IMR-90 (cell line): ENCODE measurements around the gene TSPAN19. TPM values are rescaled to one million over a fixed set of nuclear protein-coding genes. Genes with fewer than 3 reads are reported as not detected.

ENCODE experiments used
- ATAC-seq: fragments of 200-7000 bp; cut with Tn5 transposase; 2 replicates; pipeline ENCODE4 v1.9.1; 2020; ENCODE audit warnings: low read depth, mild to moderate bottlenecking, moderate library complexity
- BruUV-seq: library from RNA; stranded (reverse); fragments of 400-500 nt; replicated peaks from 2 replicates; lab custom pipeline; 2021; lab: Mats Ljungman, UMichigan
- CTCF ChIA-PET: fragments of 300-600 bp; formaldehyde crosslinking; extraction: SDS; loops from one replicate; lab custom pipeline; 2021; ENCODE audit warnings: antibody characterized with exemption; lab: Yijun Ruan, JAX
- POLR2A ChIA-PET: fragments of 300-600 bp; sonication (Branson Sonifier 250); formaldehyde crosslinking; loops from one replicate; lab custom pipeline; 2022; ENCODE audit warnings: antibody characterized with exemption; ENCODE audit not compliant: unreplicated experiment; lab: Charles Lee
- DNase-seq: peaks from one replicate; pipeline ENCODE4 v3.0.0; 2013
- H2AFZ ChIP-seq: replicated peaks from 2 replicates; pipeline ENCODE3; 2013; ENCODE audit warnings: low read length, mild to moderate bottlenecking; ENCODE audit not compliant: poor library complexity
- H2AK5ac ChIP-seq: 2 replicates; pipeline ENCODE4 v1.6.1; 2013; ENCODE audit warnings: low read depth, low read length, inconsistent platforms
- H2AK9ac ChIP-seq: replicated peaks from 2 replicates; pipeline ENCODE3; 2013; ENCODE audit warnings: mild to moderate bottlenecking, low read depth, low read length, moderate library complexity; ENCODE audit not compliant: poor library complexity
- H2BK120ac ChIP-seq: 2 replicates; pipeline ENCODE4 v1.6.1; 2013; ENCODE audit warnings: low read depth, low read length, inconsistent platforms
- H2BK15ac ChIP-seq: 3 replicates; pipeline ENCODE4 v1.6.1; 2013; ENCODE audit warnings: low read depth, low read length, inconsistent platforms
- H2BK20ac ChIP-seq: 2 replicates; pipeline ENCODE4 v1.6.1; 2013; ENCODE audit warnings: low read depth, mild to moderate bottlenecking, inconsistent platforms, low read length, moderate library complexity
- H2BK5ac ChIP-seq: 2 replicates; pipeline ENCODE4 v1.6.1; 2013; ENCODE audit warnings: mild to moderate bottlenecking, low read depth, low read length, inconsistent platforms; ENCODE audit not compliant: poor library complexity, severe bottlenecking
- H3K14ac ChIP-seq: replicated peaks from 2 replicates; pipeline ENCODE4 v1.6.1; 2013; ENCODE audit warnings: low read depth, low read length, inconsistent platforms
- H3K18ac ChIP-seq: 2 replicates; pipeline ENCODE4 v1.6.1; 2013; ENCODE audit warnings: low read depth, low read length, control low read depth
- H3K23ac ChIP-seq: 2 replicates; pipeline ENCODE4 v1.6.1; 2013; ENCODE audit warnings: low read depth, low read length, inconsistent platforms
- H3K27ac ChIP-seq: 2 replicates; pipeline ENCODE4 v1.5.1; 2013; ENCODE audit warnings: mild to moderate bottlenecking, control low read depth, low read length; ENCODE audit not compliant: insufficient read depth
- H3K27me3 ChIP-seq: 2 replicates; pipeline ENCODE4 v1.6.1; 2013; ENCODE audit warnings: low read length; ENCODE audit not compliant: control insufficient read depth, insufficient read depth
- H3K36me3 ChIP-seq: 2 replicates; pipeline ENCODE4 v1.6.1; 2013; ENCODE audit warnings: low read length, mixed read lengths; ENCODE audit not compliant: control insufficient read depth, insufficient read depth
- H3K4ac ChIP-seq: 2 replicates; pipeline ENCODE4 v1.6.1; 2013; ENCODE audit warnings: low read depth, low read length, inconsistent platforms
- H3K4me1 ChIP-seq: 2 replicates; pipeline ENCODE4 v1.6.1; 2013; ENCODE audit warnings: low read length, mixed read lengths; ENCODE audit not compliant: control insufficient read depth, insufficient read depth
- H3K4me2 ChIP-seq: 2 replicates; pipeline ENCODE4 v1.6.1; 2013; ENCODE audit warnings: low read depth, mild to moderate bottlenecking, control low read depth, low read length, moderate library complexity
- H3K4me3 ChIP-seq: 2 replicates; pipeline ENCODE4 v1.5.1; 2013; ENCODE audit warnings: low read depth, mild to moderate bottlenecking, control low read depth, low read length, moderate library complexity; ENCODE audit not compliant: insufficient read depth
- H3K56ac ChIP-seq: 2 replicates; pipeline ENCODE4 v1.6.1; 2013; ENCODE audit warnings: low read length, inconsistent platforms; ENCODE audit not compliant: insufficient read depth; ENCODE audit errors: extremely low read depth
- H3K79me1 ChIP-seq, 2 experiments: 2 replicates each; pipeline ENCODE4 v1.6.1; 2013; ENCODE audit warnings: low read length in 2 of 2, inconsistent platforms in 1 of 2, low read depth in 1 of 2
- H3K9ac ChIP-seq: 2 replicates; pipeline ENCODE4 v1.6.1; 2013; ENCODE audit warnings: low read depth, low read length, control low read depth
- H3K9me1 ChIP-seq: 2 replicates; pipeline ENCODE4 v1.6.1; 2013; ENCODE audit warnings: low read length, inconsistent platforms; ENCODE audit not compliant: insufficient read depth
- H3K9me3 ChIP-seq: 2 replicates; pipeline ENCODE4 v1.6.1; 2013; ENCODE audit warnings: low read length; ENCODE audit not compliant: control insufficient read depth, insufficient read depth
- H4K20me1 ChIP-seq: 2 replicates; pipeline ENCODE4 v1.6.1; 2013; ENCODE audit warnings: low read length, inconsistent platforms; ENCODE audit not compliant: insufficient read depth
- H4K5ac ChIP-seq: 2 replicates; pipeline ENCODE4 v1.6.1; 2013; ENCODE audit warnings: mild to moderate bottlenecking, low read depth, low read length, control low read depth
- H4K8ac ChIP-seq, 2 experiments: 2 replicates each; pipeline ENCODE4 v1.6.1; 2013; ENCODE audit warnings: low read depth in 2 of 2, low read length in 2 of 2, control low read depth in 1 of 2, inconsistent platforms in 1 of 2
- H4K91ac ChIP-seq: 2 replicates; pipeline ENCODE4 v1.6.1; 2013; ENCODE audit warnings: low read depth, low read length, inconsistent platforms; ENCODE audit not compliant: insufficient read depth
- BHLHE40 ChIP-seq: fragments of 150-350 bp; IDR thresholded peaks from 2 replicates; pipeline ENCODE4 v1.6.1; 2016; ENCODE audit warnings: mild to moderate bottlenecking, low read depth, low read length
- CEBPB ChIP-seq: IDR thresholded peaks from 2 replicates; pipeline ENCODE4 v1.6.1; 2012; ENCODE audit warnings: low read depth, low read length, improper control_type of control experiment
- CHD1 ChIP-seq: IDR thresholded peaks from 2 replicates; pipeline ENCODE4 v1.6.1; 2012; ENCODE audit warnings: low read depth, low read length, improper control_type of control experiment
- CTCF ChIP-seq: conservative IDR thresholded peaks from 2 replicates; pipeline ENCODE4 v1.5.1; 2012; ENCODE audit warnings: mild to moderate bottlenecking, low read depth, low read length, improper control_type of control experiment
- ELK1 ChIP-seq: fragments of 150-350 bp; IDR thresholded peaks from 2 replicates; pipeline ENCODE4 v1.6.1; 2016; ENCODE audit warnings: low read depth, mild to moderate bottlenecking, low read length, moderate library complexity, borderline replicate concordance
- FOS ChIP-seq: fragments of 150-350 bp; IDR thresholded peaks from 2 replicates; pipeline ENCODE4 v1.6.1; 2016; ENCODE audit warnings: low read depth, low read length
- MAFK ChIP-seq: IDR thresholded peaks from 2 replicates; pipeline ENCODE4 v1.6.1; 2012; ENCODE audit warnings: low read depth, low read length, improper control_type of control experiment
- MAZ ChIP-seq: IDR thresholded peaks from 2 replicates; pipeline ENCODE4 v1.6.1; 2012; ENCODE audit warnings: low read depth, mild to moderate bottlenecking, low read length, improper control_type of control experiment, moderate library complexity, borderline replicate concordance
- MXI1 ChIP-seq: IDR thresholded peaks from 2 replicates; pipeline ENCODE4 v1.6.1; 2012; ENCODE audit warnings: low read depth, mild to moderate bottlenecking, low read length, moderate library complexity, borderline replicate concordance
- NFE2L2 ChIP-seq: fragments of 150-350 bp; IDR thresholded peaks from 2 replicates; pipeline ENCODE4 v1.6.1; 2016; ENCODE audit warnings: low read depth, mild to moderate bottlenecking, low read length
- POLR2A ChIP-seq: IDR thresholded peaks from 2 replicates; pipeline ENCODE4 v1.6.1; 2012; ENCODE audit warnings: mild to moderate bottlenecking, low read depth, low read length
- RAD21 ChIP-seq: IDR thresholded peaks from 2 replicates; pipeline ENCODE4 v1.6.1; 2012; ENCODE audit warnings: low read length, improper control_type of control experiment
- RCOR1 ChIP-seq: IDR thresholded peaks from 2 replicates; pipeline ENCODE4 v1.6.1; 2012; ENCODE audit warnings: mild to moderate bottlenecking, low read length, improper control_type of control experiment; ENCODE audit not compliant: insufficient replicate concordance
- RFX5 ChIP-seq: IDR thresholded peaks from 2 replicates; pipeline ENCODE4 v1.8.0; 2012; ENCODE audit warnings: low read depth, mild to moderate bottlenecking, low read length, moderate library complexity
- SMC3 ChIP-seq: fragments of 150-350 bp; IDR thresholded peaks from 2 replicates; pipeline ENCODE4 v1.6.1; 2016; ENCODE audit warnings: low read depth, mild to moderate bottlenecking, antibody characterized with exemption, low read length, moderate library complexity
- USF2 ChIP-seq: fragments of 150-350 bp; IDR thresholded peaks from 2 replicates; pipeline ENCODE4 v1.6.1; 2017; ENCODE audit warnings: mild to moderate bottlenecking, antibody characterized with exemption, low read length, low read depth
- WGBS, 2 experiments: methylation state at CpG; one replicate each; pipeline versions ENCODE4 v1.1.5 to v1.1.7; 2013; ENCODE audit warnings: missing lambda C conversion rate in 2 of 2; ENCODE audit not compliant: insufficient read length in 1 of 2; ENCODE audit errors: extremely low coverage in 2 of 2; 5-methylcytosine and 5-hydroxymethylcytosine counted together
- dilution Hi-C: fragments of 300-500 bp; cut with HindIII; formaldehyde crosslinking; loops from one replicate; pipeline ENCODE4 v1.14.3; 2018; ENCODE audit warnings: low sequenced_read_pairs; ENCODE audit not compliant: unreplicated experiment
- in situ Hi-C: fragments of 300-500 bp; cut with MboI; formaldehyde crosslinking; loops from 3 replicates; pipeline ENCODE4 v1.14.3; 2019; ENCODE audit warnings: low sequenced_read_pairs, inconsistent platforms, mixed read lengths
- intact Hi-C: fragments of 100-400 bp; cut with micrococcal nuclease; formaldehyde crosslinking; loops from 2 replicates; pipeline ENCODE4 v1.10.0; 2022
- polyA plus RNA-seq, 3 experiments: library from polyadenylated mRNA; depleted of rRNA; stranded (reverse); fragments of >200 nt; gene quantifications; 2 replicates each; pipeline ENCODE4 v1.2.3, GENCODE V29; 2012; ENCODE audit warnings: low replicate concordance in 1 of 3
- total RNA-seq: library from RNA; depleted of rRNA; stranded (reverse); fragments of >200 nt; gene quantifications from 2 replicates; pipeline ENCODE4 v1.2.3, GENCODE V29; 2012

Gene TSPAN19
- total and polyA plus RNA-seq, 2 of the 4 experiments (the other 2 are of a cell fraction) = not detected

- H3K56ac ChIP-seq = no peak overlapping the region
Observed at GRCh38 chr12:84986586-84986985, 49.5 kb downstream of the TSPAN19 start.

More at GRCh38 chr12:84986586-84986985, 49.5 kb downstream of the TSPAN19 start:
- ChIA-PET POLR2A (no interaction called here), CTCF (no interaction called here)
- Histone ChIP-seq H2BK5ac (no peak overlapping the region), H3K23ac (no peak overlapping the region), H3K14ac (no peak overlapping the region; the same call in 1 of the 2 replicates), H3K18ac (peak overlapping the region; percentile 59; the same call in 1 of the 2 replicates), H3K9me3 (no peaks in the 10 kb centered on the region), H2AK9ac (peak overlapping the region; percentile 87), H4K91ac (no peak overlapping the region), H2AK5ac (no peak overlapping the region), H3K36me3 (no peaks in the 10 kb centered on the region), H4K8ac (0 out of 4 replicates have a peak overlapping the region, but pooled peaks of 1 of the 2 experiments have one; percentile 17), H3K4me2 (peak overlapping the region; percentile 58; the same call in 1 of the 2 replicates), H2AFZ (peak overlapping the region; percentile 84), H3K27me3 (no peaks in the 10 kb centered on the region), H3K4me1 (no peaks in the 10 kb centered on the region), H4K20me1 (no peaks in the 10 kb centered on the region), H3K9me1 (no peaks in the 10 kb centered on the region), H3K9ac (no peak overlapping the region), H3K4me3 (no peak overlapping the region), H3K4ac (no peak overlapping the region), H4K5ac (no peak overlapping the region), H2BK20ac (no peak overlapping the region), H3K79me1 (no peaks in the 10 kb centered on the region), H2BK15ac (no peak overlapping the region), H2BK120ac (no peak overlapping the region), H3K27ac (no peak overlapping the region)
- DNase-seq (peak; percentile 16), ATAC-seq (no peak)
- intact Hi-C loops (no loop called here), in situ Hi-C loops (no loop called here), dilution Hi-C loops (no loop called here)
- WGBS, 2 experiments = no CpG with 5 or more reads among the region's 3 CpGs
- TF ChIP-seq ELK1 (no peak), BHLHE40 (no peak), CTCF (no peak), FOS (no peak), RCOR1 (no peak), NFE2L2 (no peak), MAFK (no peak), MXI1 (no peak), USF2 (no peak), RFX5 (no peak), CEBPB (no peak), RAD21 (no peak), MAZ (no peak), SMC3 (no peak), POLR2A (no peak), CHD1 (no peak)
- no TSS peak for BruUV-seq
